ENCODE measurements around the gene SRRM2.

Gene SRRM2

DNA sequence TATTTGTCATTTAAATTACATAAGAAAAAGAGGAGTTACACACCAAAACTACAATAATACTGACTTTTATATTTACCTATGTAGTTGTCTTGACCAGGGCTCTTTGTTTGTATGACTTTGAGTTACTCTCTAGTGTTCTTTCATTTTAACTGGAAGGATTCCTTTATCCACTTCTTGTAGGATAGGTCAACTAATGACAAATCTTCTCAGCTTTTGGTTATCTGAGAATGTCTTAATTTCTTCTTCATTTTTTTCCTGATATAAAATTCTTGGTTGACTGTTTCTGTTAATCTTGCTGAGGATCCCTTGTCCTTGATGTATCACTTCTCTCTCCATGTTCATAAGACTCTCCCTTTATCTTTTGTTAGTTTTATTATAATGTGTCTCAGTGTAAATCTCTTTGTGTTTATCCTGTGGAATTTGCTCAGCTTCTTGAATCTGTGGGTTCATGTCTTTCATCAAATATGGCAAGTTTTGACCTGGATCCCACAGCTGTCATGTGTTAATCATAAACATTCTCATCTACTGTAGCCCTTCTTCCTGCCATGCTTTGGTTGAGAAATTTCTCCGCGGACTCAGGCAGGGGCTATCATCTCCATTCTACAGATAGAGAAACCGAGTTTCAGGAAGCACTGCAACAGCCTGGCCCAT, 51.2 kb downstream of the SRRM2 start:
- DNase-seq, result no peak

DNA sequence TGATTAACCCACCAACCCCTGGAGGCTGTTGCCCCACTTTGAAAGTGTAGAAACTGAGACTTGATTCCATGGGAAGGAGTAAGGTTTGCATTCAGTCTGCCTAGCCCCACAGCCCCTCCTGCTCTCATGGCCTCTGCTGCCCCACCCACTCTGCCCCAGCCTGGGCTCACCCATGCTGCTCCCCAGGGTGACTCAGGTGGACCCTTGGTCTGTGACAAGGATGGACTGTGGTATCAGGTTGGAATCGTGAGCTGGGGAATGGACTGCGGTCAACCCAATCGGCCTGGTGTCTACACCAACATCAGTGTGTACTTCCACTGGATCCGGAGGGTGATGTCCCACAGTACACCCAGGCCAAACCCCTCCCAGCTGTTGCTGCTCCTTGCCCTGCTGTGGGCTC, 52.3 kb downstream of the SRRM2 start:
- no peak for DNase-seq

DNA sequence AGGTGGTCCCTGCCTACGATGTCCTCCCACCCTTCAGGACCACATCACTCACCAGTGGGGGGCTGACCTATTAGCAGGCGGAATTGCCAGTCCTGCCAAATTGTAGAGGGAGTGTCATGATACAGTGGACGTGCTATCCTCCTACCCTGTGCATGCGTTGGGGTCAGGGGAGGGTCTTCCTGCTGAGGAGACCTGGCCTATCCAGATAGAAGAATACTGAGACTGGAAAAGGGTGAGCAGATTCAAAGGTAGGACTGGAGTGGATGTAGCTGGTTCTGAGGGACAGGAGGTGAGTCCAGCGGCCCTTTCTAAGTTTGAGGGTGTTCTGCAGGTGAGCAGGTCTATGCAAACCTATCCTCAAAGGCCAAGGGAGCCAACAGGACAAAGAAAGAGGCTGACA, 53.8 kb downstream of the SRRM2 start:
- no peak for DNase-seq

GRCh38 chr16:2808181-2808580, 55.7 kb downstream of the SRRM2 start:
- no peak for DNase-seq

GRCh38 chr16:2809149-2809760, 56.8 kb downstream of the SRRM2 start:
- DNase-seq, result no peak

DNA sequence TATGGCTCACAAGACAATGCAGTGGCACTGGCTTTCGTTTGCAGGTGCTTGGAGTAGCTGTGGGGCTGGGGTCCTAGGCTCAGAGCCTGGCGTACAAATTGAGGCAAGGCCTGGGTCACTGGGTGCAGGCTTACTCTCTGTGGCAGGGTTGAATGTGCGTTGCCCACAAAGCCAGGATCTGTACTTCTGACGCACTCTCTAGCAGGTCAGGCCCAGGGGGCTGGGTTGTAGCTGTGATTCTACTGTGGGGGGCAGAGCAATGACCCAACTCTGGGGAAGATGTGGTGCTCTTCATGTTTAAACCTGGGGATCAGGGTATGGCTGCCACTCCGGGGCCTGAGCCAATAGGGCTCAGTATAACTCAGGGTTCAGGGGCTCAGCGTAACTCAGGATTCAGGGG, 58.2 kb downstream of the SRRM2 start:
- no peak for DNase-seq

GRCh38 chr16:2811703-2812471, 59.4 kb downstream of the SRRM2 start:
- DNase-seq, result no peak

DNA sequence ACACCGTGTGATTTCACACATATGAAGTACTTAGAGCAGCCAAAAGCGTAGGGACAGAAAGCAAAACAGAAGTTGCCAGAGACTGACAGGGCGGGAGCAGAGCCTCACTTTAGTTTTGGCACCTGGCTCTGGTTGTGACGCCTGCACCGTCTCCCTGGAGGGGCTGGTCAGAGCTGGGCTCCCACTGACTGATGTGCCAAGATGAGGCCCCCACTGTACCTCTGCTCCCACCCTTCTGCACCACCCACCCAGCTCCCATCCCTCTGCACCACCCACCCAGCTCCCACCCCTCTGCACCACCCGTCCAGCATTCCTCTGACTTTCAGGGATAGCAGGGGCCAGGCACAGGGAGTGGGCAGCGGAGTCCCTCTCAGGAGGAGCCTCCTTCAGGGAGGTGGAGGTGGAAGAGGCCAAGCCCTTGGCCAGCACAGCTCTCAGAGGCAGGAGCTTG, 61.4 kb downstream of the SRRM2 start:
- DNase-seq, result no peak

DNA sequence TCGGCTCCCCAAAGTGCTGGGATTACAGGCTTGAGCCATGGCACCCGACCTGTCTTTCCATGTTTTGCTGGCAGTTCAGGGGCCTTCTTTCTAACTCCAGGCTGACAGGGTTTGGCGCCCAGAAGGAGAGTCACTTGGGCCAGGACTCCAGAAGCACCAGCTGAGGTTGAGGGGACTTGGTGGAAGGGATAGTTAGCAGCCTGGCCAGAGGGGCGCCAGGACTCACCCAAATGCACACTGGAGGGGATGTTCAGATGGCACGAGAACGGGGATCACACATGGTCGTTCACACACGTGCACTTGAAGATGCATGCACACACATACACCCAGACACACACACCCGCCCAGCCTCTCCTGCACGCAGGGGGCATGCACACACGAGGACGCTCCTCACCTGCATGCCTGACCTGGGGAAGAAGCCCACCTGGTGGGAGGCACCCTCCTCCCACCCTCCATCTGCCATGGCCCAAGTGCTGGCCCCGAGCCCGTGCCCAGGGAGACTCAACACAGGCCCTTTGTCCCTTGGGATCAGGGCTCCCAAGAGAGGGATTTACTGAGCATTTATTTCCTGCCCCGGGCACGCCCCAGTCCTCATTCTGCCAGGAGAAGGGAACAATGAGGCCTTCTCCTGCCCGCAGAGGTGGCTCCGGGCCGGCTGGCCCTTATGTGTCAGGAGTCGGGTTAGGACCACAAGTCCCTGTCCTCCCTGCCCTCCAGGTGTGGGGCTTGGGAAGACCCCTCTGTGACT, 62.3 kb downstream of the SRRM2 start:
- no peak for DNase-seq

DNA sequence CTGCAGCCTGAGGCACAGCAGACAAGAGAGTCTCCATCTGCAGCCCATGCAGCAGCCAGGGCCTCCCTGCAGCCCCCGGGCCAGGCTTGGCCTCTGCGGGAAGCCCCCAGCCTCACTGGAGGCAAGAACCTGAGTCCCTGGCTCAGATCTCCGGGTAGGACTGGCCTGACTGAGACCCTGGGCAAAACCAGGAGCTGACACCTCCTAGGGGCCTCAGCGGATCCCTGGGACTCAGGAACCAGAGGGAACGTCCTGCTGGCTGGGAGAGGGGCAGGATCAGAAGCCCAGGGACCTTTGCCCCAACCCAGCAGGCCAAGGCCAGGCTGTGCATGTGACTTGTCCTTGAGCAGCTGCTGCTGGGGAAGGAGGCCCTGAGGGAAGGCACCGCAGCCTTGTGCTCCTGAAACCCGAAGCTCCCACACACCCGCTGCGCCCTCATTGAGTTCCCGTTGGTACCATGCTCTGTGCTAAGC, 62.9 kb downstream of the SRRM2 start:
- DNase-seq, result no peak

GRCh38 chr16:2816751-2817339, 64.4 kb downstream of the SRRM2 start, which contains the start of gene PRSS21:
TSS of gene PRSS21 (plus strand) at chr16:2817237. CDS start at chr16:2817269, 32 bp downstream.
- DNase-seq, result no peak

DNA sequence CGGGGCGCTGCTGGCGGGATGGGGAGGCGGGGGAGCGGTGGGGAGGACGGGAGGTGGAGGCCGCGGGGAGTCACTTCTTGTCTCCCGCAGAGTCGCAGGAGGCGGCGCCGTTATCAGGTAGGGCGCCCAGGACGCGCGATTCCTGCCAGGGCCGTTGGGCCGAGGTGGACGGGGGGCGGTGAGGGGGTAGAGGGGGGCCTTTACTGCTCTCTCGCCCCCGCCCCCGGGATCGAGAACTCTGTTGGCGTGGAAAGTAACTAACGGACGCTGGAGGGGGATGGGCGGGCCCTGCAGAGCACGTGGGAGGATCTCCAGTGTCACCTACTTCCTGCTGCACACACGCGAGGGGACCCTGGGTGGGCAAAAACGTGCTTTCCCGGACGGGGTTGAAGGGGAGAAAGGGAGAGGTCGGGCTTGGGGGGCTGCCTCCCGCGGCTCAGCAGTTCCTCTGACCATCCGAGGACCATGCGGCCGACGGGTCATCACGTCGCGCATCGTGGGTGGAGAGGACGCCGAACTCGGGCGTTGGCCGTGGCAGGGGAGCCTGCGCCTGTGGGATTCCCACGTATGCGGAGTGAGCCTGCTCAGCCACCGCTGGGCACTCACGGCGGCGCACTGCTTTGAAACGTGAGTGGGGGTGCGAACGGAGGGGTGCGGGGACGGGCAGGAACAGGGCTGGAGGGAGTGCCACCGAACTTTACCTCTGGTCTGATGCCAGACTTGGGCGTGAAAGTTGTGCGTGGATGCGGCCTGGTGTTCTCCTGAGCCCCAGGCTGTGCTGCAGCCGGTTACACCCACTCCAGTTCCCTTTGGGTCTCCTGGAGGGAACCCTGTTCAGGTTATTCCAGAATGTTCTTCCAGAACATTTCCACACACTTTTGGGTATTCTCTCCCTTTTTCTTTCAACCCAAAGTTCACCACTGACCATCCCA, 65.2 kb downstream of the SRRM2 start:
- no peak for DNase-seq

DNA sequence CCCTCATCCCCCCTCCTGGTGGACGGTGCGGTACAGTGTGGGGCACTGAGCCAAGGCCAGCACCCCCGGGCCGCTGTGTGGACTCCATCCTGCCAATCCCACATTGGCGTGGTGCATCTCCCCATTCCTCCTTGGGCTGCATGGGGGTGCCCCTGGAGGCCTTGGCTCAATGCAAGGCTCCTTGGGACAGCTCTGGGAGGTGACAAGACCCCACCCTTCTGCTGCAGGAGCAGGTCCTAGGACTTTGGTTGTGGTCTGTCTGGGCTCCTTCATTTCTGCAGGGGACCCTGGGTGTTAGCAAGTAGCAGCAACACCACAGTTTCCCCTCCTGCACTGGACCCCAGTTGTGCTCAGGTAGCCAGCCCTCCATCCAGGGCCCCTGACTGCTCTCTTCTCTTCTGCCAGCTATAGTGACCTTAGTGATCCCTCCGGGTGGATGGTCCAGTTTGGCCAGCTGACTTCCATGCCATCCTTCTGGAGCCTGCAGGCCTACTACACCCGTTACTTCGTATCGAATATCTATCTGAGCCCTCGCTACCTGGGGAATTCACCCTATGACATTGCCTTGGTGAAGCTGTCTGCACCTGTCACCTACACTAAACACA, 65.9 kb downstream of the SRRM2 start:
- no peak for DNase-seq

DNA sequence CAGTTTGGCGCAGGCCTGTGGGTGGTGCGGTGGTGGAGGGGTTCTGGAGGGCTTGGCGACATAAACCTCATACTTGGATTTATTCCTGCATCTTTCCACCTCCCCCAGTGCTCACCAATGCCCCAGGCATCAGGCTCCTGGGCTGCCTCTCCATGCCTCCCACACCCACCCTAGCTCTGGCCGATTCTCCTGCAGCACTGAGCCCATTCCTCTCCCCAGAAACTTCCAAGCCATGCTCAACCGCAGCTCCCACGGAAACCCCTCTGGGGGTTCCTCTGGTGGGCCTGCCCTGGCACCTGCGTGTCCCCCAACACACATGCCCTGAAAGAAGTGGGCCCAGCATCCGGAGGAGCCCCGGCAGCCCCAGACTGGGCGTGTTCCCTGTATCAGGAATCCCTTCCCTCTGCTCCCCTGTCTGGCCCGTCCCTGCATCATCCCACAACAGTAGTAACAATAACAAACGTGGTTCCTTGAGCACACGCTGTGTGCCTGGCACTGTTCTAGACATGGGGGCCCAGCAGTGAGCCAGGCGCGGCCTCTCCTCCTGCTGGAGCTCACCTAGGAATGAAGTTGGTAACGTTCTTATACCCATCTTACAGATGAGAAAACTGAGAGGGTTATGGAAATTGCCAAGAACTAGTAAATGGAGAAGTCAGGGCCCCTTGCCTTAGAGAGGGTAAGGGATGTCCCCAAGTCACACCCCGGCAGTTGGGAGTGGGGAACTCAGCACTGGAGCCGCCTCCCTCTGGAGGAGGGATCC, 66.9 kb downstream of the SRRM2 start:
- no peak for DNase-seq

- no peak for DNase-seq
These were observed 67.7 kb downstream of the SRRM2 start for GRCh38 chr16:2819939-2820835.

Data from RPMI8226 (cell line).